ENCODE results near the gene METTL16. TPM values are rescaled to one million over a fixed set of nuclear protein-coding genes. Genes with fewer than 3 reads are reported as not detected.

Gene METTL16
- total and polyA plus RNA-seq, 9 of the 15 experiments (the other 6 are each of a cell fraction or from before 2014, with no cell fraction given) = 12.1 to 30.5 (median 19.8) TPM

- TF ChIP-seq ZBTB9 (CRISPR knock-in tag; IDR thresholded peaks at IDR 0.05) (no peak), ARID3A (IDR thresholded peaks at IDR 0.05; ENCODE audit: borderline replicate concordance, low read depth, low read length) (no peak), ZNF609 (CRISPR knock-in tag; IDR thresholded peaks at IDR 0.05; ENCODE audit: borderline replicate concordance) (no peak), ZNF12 (CRISPR knock-in tag; IDR thresholded peaks at IDR 0.05) (no peak), MLX (CRISPR knock-in tag; conservative IDR thresholded peaks at IDR 0.05) (no peak), MYNN (IDR thresholded peaks at IDR 0.05) (no peak), MYNN (CRISPR knock-in tag; IDR thresholded peaks at IDR 0.05) (no peak), ZNF384 (IDR thresholded peaks at IDR 0.05; ENCODE audit: low read depth, low read length) (no peak), SRSF9 (IDR thresholded peaks at IDR 0.05; ENCODE audit: borderline replicate concordance, low read depth, low read length) (no peak), FOXA1 (IDR thresholded peaks at IDR 0.05; ENCODE audit: borderline replicate concordance) (no peak), PTBP1 (IDR thresholded peaks at IDR 0.05; ENCODE audit: low read depth, low read length) (no peak), CC2D1A (IDR thresholded peaks at IDR 0.05) (no peak), SRF (CRISPR knock-in tag; IDR thresholded peaks at IDR 0.05) (no peak), CGGBP1 (CRISPR knock-in tag; IDR thresholded peaks at IDR 0.05) (no peak), RFX5 (IDR thresholded peaks at IDR 0.05; ENCODE audit: low read depth, low read length) (no peak), ZBTB43 (CRISPR knock-in tag; IDR thresholded peaks at IDR 0.05) (no peak), SREBF1 (IDR thresholded peaks at IDR 0.05; ENCODE audit: borderline replicate concordance, low read depth, low read length) (no peak)
Measured at GRCh38 chr17:2511462-2512369, at the start of gene METTL16 (continued).

Measured in K562 (cell line).